GM23338 (cell line): Measurements from ENCODE around the gene TAF1D.

Source experiments
- CREB1 ChIP-seq: fragments of 250-450 bp; sonication (Bioruptor Pico); IDR thresholded peaks from 2 replicates; pipeline ENCODE4 v1.5.0; 2020; ENCODE audit warnings: low read depth, mild to moderate bottlenecking, moderate library complexity
- CTCF ChIP-seq, 2 experiments: fragments of 200-600 bp in 1 of 2; sonication (generic) in 1 of 2; conservative IDR thresholded peaks; 2 replicates each; pipeline versions ENCODE4 v1.5.1 to v1.6.1; 2016 to 2017; ENCODE audit warnings: antibody characterized with exemption in 2 of 2, low read depth in 2 of 2, mild to moderate bottlenecking in 2 of 2, moderate library complexity in 1 of 2
- EZH2 ChIP-seq: fragments of 200-600 bp; sonication (generic); IDR thresholded peaks from one replicate; pipeline ENCODE4 v1.8.0; 2017; ENCODE audit warnings: antibody characterized with exemption, mild to moderate bottlenecking, low read depth; ENCODE audit not compliant: unreplicated experiment
- EZH2phosphoT487 ChIP-seq: fragments of 200-600 bp; sonication (generic); IDR thresholded peaks from one replicate; pipeline ENCODE4 v1.8.1; 2018; ENCODE audit warnings: antibody characterized with exemption; ENCODE audit not compliant: unreplicated experiment
- JUNB ChIP-seq: IDR thresholded peaks from one replicate; pipeline ENCODE4 v1.6.1; 2016; ENCODE audit warnings: antibody characterized with exemption; ENCODE audit not compliant: unreplicated experiment
- NANOG ChIP-seq: IDR thresholded peaks from 2 replicates; pipeline ENCODE4 v1.6.1; 2016; ENCODE audit warnings: antibody characterized with exemption, borderline replicate concordance
- POLR2AphosphoS5 ChIP-seq: IDR thresholded peaks from 2 replicates; pipeline ENCODE4 v1.6.1; 2016; ENCODE audit warnings: antibody characterized with exemption, low read depth
- STAT1 ChIP-seq: IDR thresholded peaks from one replicate; pipeline ENCODE4 v1.6.1; 2016; ENCODE audit warnings: antibody characterized with exemption; ENCODE audit not compliant: unreplicated experiment
- ZNF114 ChIP-seq: fragments of 250-450 bp; sonication (Bioruptor Pico); IDR thresholded peaks from 2 replicates; pipeline ENCODE4 v1.5.0; 2020; ENCODE audit warnings: mild to moderate bottlenecking, moderate library complexity
- TF ChIP-seq, protein P1 (sequence below): IDR thresholded peaks from one replicate; pipeline ENCODE4 v1.6.1; 2018; ENCODE audit warnings: antibody characterized with exemption; ENCODE audit not compliant: unreplicated experiment
- TF ChIP-seq, protein P2 (sequence below): fragments of 250-450 bp; sonication (Bioruptor Pico); IDR thresholded peaks from 2 replicates; pipeline ENCODE4 v1.5.0; 2020; ENCODE audit warnings: mild to moderate bottlenecking, moderate library complexity

DNA sequence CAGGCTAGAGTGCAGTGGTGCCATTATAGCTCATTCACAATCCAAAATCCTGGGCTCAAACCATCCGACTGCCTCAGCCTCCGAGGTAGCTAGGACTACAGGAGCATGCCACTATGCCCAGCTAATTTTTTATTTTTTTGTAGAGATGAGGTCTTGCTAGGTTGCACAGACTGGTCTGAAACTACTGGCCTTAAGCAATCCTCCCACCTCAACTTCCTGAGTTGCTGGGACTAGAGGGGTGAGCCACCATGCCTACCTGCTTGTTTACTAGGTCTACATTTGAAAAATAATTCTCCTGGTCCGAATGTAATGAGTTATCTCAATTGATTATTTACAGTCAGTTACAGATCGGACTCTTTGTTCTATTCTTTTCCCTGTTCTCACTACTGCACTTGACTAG lies 22.0 kb downstream of the TAF1D start:
- TF ChIP-seq EZH2 = no peak
- TF ChIP-seq CTCF (conservative IDR thresholded peaks at IDR 0.05; ENCODE audit: low read depth in 2 of 2) = no peak
- TF ChIP-seq, protein P1, sequence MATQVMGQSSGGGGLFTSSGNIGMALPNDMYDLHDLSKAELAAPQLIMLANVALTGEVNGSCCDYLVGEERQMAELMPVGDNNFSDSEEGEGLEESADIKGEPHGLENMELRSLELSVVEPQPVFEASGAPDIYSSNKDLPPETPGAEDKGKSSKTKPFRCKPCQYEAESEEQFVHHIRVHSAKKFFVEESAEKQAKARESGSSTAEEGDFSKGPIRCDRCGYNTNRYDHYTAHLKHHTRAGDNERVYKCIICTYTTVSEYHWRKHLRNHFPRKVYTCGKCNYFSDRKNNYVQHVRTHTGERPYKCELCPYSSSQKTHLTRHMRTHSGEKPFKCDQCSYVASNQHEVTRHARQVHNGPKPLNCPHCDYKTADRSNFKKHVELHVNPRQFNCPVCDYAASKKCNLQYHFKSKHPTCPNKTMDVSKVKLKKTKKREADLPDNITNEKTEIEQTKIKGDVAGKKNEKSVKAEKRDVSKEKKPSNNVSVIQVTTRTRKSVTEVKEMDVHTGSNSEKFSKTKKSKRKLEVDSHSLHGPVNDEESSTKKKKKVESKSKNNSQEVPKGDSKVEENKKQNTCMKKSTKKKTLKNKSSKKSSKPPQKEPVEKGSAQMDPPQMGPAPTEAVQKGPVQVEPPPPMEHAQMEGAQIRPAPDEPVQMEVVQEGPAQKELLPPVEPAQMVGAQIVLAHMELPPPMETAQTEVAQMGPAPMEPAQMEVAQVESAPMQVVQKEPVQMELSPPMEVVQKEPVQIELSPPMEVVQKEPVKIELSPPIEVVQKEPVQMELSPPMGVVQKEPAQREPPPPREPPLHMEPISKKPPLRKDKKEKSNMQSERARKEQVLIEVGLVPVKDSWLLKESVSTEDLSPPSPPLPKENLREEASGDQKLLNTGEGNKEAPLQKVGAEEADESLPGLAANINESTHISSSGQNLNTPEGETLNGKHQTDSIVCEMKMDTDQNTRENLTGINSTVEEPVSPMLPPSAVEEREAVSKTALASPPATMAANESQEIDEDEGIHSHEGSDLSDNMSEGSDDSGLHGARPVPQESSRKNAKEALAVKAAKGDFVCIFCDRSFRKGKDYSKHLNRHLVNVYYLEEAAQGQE = no peak
- no peak for TF ChIP-seq POLR2AphosphoS5
- TF ChIP-seq NANOG = no peak
- TF ChIP-seq EZH2phosphoT487 = no peak
- TF ChIP-seq JUNB = no peak
- TF ChIP-seq STAT1 = no peak
- no peak for TF ChIP-seq CREB1 (CRISPR knock-in tag)
- TF ChIP-seq ZNF114 (CRISPR knock-in tag) = no peak
- TF ChIP-seq, protein P2, sequence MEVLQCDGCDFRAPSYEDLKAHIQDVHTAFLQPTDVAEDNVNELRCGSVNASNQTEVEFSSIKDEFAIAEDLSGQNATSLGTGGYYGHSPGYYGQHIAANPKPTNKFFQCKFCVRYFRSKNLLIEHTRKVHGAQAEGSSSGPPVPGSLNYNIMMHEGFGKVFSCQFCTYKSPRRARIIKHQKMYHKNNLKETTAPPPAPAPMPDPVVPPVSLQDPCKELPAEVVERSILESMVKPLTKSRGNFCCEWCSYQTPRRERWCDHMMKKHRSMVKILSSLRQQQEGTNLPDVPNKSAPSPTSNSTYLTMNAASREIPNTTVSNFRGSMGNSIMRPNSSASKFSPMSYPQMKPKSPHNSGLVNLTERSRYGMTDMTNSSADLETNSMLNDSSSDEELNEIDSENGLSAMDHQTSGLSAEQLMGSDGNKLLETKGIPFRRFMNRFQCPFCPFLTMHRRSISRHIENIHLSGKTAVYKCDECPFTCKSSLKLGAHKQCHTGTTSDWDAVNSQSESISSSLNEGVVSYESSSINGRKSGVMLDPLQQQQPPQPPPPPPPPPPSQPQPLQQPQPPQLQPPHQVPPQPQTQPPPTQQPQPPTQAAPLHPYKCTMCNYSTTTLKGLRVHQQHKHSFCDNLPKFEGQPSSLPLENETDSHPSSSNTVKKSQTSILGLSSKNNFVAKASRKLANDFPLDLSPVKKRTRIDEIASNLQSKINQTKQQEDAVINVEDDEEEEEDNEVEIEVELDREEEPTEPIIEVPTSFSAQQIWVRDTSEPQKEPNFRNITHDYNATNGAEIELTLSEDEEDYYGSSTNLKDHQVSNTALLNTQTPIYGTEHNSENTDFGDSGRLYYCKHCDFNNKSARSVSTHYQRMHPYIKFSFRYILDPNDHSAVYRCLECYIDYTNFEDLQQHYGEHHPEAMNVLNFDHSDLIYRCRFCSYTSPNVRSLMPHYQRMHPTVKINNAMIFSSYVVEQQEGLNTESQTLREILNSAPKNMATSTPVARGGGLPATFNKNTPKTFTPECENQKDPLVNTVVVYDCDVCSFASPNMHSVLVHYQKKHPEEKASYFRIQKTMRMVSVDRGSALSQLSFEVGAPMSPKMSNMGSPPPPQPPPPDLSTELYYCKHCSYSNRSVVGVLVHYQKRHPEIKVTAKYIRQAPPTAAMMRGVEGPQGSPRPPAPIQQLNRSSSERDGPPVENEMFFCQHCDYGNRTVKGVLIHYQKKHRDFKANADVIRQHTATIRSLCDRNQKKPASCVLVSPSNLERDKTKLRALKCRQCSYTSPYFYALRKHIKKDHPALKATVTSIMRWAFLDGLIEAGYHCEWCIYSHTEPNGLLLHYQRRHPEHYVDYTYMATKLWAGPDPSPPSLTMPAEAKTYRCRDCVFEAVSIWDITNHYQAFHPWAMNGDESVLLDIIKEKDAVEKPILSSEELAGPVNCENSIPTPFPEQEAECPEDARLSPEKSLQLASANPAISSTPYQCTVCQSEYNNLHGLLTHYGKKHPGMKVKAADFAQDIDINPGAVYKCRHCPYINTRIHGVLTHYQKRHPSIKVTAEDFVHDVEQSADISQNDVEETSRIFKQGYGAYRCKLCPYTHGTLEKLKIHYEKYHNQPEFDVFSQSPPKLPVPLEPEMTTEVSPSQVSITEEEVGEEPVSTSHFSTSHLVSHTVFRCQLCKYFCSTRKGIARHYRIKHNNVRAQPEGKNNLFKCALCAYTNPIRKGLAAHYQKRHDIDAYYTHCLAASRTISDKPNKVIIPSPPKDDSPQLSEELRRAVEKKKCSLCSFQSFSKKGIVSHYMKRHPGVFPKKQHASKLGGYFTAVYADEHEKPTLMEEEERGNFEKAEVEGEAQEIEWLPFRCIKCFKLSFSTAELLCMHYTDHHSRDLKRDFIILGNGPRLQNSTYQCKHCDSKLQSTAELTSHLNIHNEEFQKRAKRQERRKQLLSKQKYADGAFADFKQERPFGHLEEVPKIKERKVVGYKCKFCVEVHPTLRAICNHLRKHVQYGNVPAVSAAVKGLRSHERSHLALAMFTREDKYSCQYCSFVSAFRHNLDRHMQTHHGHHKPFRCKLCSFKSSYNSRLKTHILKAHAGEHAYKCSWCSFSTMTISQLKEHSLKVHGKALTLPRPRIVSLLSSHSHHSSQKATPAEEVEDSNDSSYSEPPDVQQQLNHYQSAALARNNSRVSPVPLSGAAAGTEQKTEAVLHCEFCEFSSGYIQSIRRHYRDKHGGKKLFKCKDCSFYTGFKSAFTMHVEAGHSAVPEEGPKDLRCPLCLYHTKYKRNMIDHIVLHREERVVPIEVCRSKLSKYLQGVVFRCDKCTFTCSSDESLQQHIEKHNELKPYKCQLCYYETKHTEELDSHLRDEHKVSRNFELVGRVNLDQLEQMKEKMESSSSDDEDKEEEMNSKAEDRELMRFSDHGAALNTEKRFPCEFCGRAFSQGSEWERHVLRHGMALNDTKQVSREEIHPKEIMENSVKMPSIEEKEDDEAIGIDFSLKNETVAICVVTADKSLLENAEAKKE = no peak
